Endothelial cell of umbilical vein (primary cell): ENCODE results near the gene ATP1B2. TPM values are rescaled to one million over a fixed set of nuclear protein-coding genes. Genes with fewer than 3 reads are reported as not detected.

ENCODE experiments used
- BruUV-seq: library from RNA; stranded (reverse); fragments of 400-500 nt; replicated peaks from 2 replicates; lab custom pipeline; 2021; lab: Mats Ljungman, UMichigan
- CTCF ChIA-PET: fragments of 300-600, 350-600 bp; sonication (Branson Sonifier 250); formaldehyde crosslinking; loops from one replicate; lab custom pipeline; 2021; ENCODE audit warnings: antibody characterized with exemption, inconsistent platforms; lab: Charles Lee
- POLR2A ChIA-PET: fragments of 300-600, 350-600 bp; sonication (Branson Sonifier 250); formaldehyde crosslinking; loops from one replicate; lab custom pipeline; 2021; ENCODE audit warnings: antibody characterized with exemption, inconsistent platforms; lab: Charles Lee
- DNase-seq: peaks from one replicate; pipeline ENCODE4 v3.0.0-alpha.2; 2011; ENCODE audit warnings: low read depth, low spot score
- FAIRE-seq: peaks from 2 replicates; lab custom pipeline; 2011; peaks lifted over from hg19 to GRCh38; lab: Jason Lieb, UNC
- H2AFZ ChIP-seq: 2 replicates; pipeline ENCODE4 v1.6.0; 2012; ENCODE audit warnings: low read depth, low read length, control low read depth, inconsistent platforms
- H3K27ac ChIP-seq: 2 replicates; pipeline ENCODE4 v1.5.1; 2011; ENCODE audit warnings: low read depth, mild to moderate bottlenecking, control low read depth, low read length, moderate library complexity; ENCODE audit not compliant: insufficient read depth
- H3K27me3 ChIP-seq, 2 experiments: 2 replicates each; pipeline versions ENCODE4 v1.6.0 to v1.6.1; 2011; ENCODE audit warnings: low read length in 2 of 2, mixed read lengths in 1 of 2; ENCODE audit not compliant: control insufficient read depth in 2 of 2, insufficient read depth in 2 of 2
- H3K36me3 ChIP-seq, 2 experiments: 2 replicates in 1 of 2; 3 replicates in 1 of 2; pipeline ENCODE4 v1.5.1; 2011; ENCODE audit warnings: low read length in 2 of 2, mild to moderate bottlenecking in 1 of 2, moderate library complexity in 1 of 2; ENCODE audit not compliant: control insufficient read depth in 2 of 2, insufficient read depth in 2 of 2; ENCODE audit errors: extremely low read depth in 1 of 2
- H3K4me1 ChIP-seq: 3 replicates; pipeline ENCODE4 v1.5.1; 2011; ENCODE audit warnings: mild to moderate bottlenecking, low read length; ENCODE audit not compliant: control insufficient read depth, insufficient read depth; ENCODE audit errors: extremely low read depth
- H3K4me2 ChIP-seq: 2 replicates; pipeline ENCODE4 v1.6.1; 2011; ENCODE audit warnings: low read length, control low read depth, mixed read lengths; ENCODE audit not compliant: insufficient read depth
- H3K4me3 ChIP-seq, 3 experiments: fragments of 200-600 bp in 1 of 3; sonication (generic), shearing (Covaris generic) in 1 of 3; replicated peaks in 1 of 3; 2 replicates each; pipeline ENCODE4 v1.5.1; 2011 to 2016; ENCODE audit warnings: control low read depth in 3 of 3, low read length in 3 of 3, mild to moderate bottlenecking in 2 of 3, inconsistent platforms in 1 of 3, low read depth in 1 of 3, moderate library complexity in 1 of 3; ENCODE audit not compliant: insufficient read depth in 1 of 3
- H3K79me2 ChIP-seq: 2 replicates; pipeline ENCODE4 v1.6.0; 2012; ENCODE audit warnings: low read length, inconsistent platforms; ENCODE audit not compliant: control insufficient read depth, insufficient read depth
- H3K9ac ChIP-seq: replicated peaks from 2 replicates; pipeline ENCODE3; 2011; ENCODE audit warnings: low read length, control low read depth; ENCODE audit not compliant: insufficient read depth; ENCODE audit errors: extremely low read depth
- H3K9me1 ChIP-seq: replicated peaks from 3 replicates; pipeline ENCODE4 v1.6.0; 2011; ENCODE audit warnings: mild to moderate bottlenecking, low read length; ENCODE audit not compliant: control insufficient read depth, insufficient read depth; ENCODE audit errors: extremely low read depth
- H3K9me3 ChIP-seq: replicated peaks from 2 replicates; pipeline ENCODE4 v1.5.1; 2012; ENCODE audit warnings: low read length, inconsistent platforms; ENCODE audit not compliant: control insufficient read depth, insufficient read depth
- H4K20me1 ChIP-seq: replicated peaks from 2 replicates; pipeline ENCODE3; 2011; ENCODE audit warnings: mild to moderate bottlenecking, low read length; ENCODE audit not compliant: control insufficient read depth, insufficient read depth; ENCODE audit errors: extremely low read depth
- EZH2 ChIP-seq: IDR thresholded peaks from 2 replicates; pipeline ENCODE4 v1.6.1; 2012; ENCODE audit warnings: borderline replicate concordance, low read depth, mild to moderate bottlenecking, moderate library complexity, low read length, inconsistent platforms; ENCODE audit not compliant: severe bottlenecking
- dilution Hi-C: fragments of 300-500 bp; cut with MboI; formaldehyde crosslinking; loops from one replicate; pipeline ENCODE4 v1.15.0; 2019; ENCODE audit warnings: low sequenced_read_pairs; ENCODE audit not compliant: extremely low pct_ligation_motif_present
- intact Hi-C: fragments of 100-400 bp; cut with micrococcal nuclease; formaldehyde crosslinking; loops from one replicate; pipeline ENCODE4 v1.10.0; 2022
- polyA plus RNA-seq, 4 experiments: library from polyadenylated mRNA; depleted of rRNA in 3 of 4; stranded (reverse) in 3 of 4; unstranded in 1 of 4; fragments of >200 nt; gene quantifications; 2 replicates each; pipeline versions ENCODE4 v1.2.1 to v1.2.3, GENCODE V29; 2011 to 2012; ENCODE audit warnings: missing spikeins in 1 of 4
- total RNA-seq: library from RNA; stranded (reverse); gene quantifications from 2 replicates; pipeline ENCODE4 v1.2.3, GENCODE V29; 2021
- TF ChIP-seq, protein P1 (sequence below), 2 donors: IDR thresholded peaks; 1 replicate in 1 of 2; 2 replicates in 1 of 2; pipeline ENCODE4 v1.5.1; 2011; ENCODE audit warnings: low read length in 2 of 2, mild to moderate bottlenecking in 2 of 2, moderate library complexity in 2 of 2, control low read depth in 1 of 2, inconsistent platforms in 1 of 2, low read depth in 1 of 2; ENCODE audit not compliant: insufficient read depth in 1 of 2; ENCODE audit errors: extremely low read depth in 1 of 2

ATP1B2 gene
- total and polyA plus RNA-seq, 2 donors (not counting 3 experiments of a cell fraction or from before 2014, with no cell fraction given) = 0.06 TPM; not detected in 1

DNA sequence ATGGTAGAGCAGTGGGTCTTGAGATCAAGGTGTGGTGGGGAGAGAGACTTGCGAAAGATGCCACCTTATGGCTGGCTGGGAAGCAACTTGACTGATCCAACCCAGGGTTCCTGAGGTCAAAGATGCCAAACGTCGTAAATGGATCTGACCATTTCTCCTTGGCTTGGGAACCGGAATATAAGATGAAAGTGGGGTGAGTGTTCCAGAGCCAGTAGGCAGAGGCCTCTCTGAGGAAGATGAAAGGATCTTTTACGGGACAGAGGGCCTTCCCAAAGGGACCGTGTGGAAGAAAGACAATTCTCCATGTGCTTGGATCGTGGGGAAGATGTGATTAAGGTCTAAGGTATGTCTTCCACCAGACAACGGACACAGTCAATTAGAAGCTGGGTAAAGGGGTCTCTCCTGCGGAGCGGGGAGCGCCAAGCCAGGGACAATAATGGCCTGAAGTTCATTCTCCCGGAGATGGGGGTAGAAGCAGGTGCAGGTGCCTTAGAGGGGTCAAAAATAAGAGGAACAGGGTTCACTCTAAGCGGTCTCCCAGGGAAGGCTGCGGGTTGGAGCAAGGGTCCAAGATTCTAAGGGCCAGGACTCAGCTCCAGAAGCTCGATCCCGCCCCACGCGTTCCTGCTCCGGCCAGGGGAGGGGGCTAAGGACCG lies 36.8 kb upstream of the ATP1B2 start:
- BruUV-seq = TSS peak; percentile 40
- TF ChIP-seq, protein P1, sequence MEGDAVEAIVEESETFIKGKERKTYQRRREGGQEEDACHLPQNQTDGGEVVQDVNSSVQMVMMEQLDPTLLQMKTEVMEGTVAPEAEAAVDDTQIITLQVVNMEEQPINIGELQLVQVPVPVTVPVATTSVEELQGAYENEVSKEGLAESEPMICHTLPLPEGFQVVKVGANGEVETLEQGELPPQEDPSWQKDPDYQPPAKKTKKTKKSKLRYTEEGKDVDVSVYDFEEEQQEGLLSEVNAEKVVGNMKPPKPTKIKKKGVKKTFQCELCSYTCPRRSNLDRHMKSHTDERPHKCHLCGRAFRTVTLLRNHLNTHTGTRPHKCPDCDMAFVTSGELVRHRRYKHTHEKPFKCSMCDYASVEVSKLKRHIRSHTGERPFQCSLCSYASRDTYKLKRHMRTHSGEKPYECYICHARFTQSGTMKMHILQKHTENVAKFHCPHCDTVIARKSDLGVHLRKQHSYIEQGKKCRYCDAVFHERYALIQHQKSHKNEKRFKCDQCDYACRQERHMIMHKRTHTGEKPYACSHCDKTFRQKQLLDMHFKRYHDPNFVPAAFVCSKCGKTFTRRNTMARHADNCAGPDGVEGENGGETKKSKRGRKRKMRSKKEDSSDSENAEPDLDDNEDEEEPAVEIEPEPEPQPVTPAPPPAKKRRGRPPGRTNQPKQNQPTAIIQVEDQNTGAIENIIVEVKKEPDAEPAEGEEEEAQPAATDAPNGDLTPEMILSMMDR (IDR thresholded peaks at IDR 0.05; ENCODE audit: extremely low read depth in 1 of 2, insufficient read depth in 1 of 2, low read depth in 1 of 2, low read length in 2 of 2) = peak in 1 of 2 donors; percentile 19
- TF ChIP-seq EZH2 = no peak
- ChIA-PET CTCF (interaction anchor here (1.2 to 2.0 kb wide), 3 partner anchors 14 to 74 kb away, joined by 4 to 11 read pairs (median 5); partner anchors contain the start of genes MPDU1, SAT2 and TP53), POLR2A (interaction anchor here (2.3 kb wide), 1 partner anchor 13 kb away, joined by 8 read pairs; the partner anchor contains the start of gene SAT2)
- peak; percentile 21 for DNase-seq
- FAIRE-seq = no peak
- Histone ChIP-seq H2AFZ (peak overlapping the region; percentile 9), H3K4me2 (peak overlapping the region; percentile 99), H3K27ac (peak overlapping the region; percentile 56), H3K4me1 (peaks cover 24% of the 10 kb centered on the region), H3K4me3 (peak overlapping the region; percentile 55 to 97 (median 73)), H3K9ac (peak overlapping the region; percentile 90), H3K36me3 (no peaks in the 10 kb centered on the region), H3K27me3 (no peaks in the 10 kb centered on the region), H3K9me3 (no peaks in the 10 kb centered on the region), H4K20me1 (peaks cover 3% of the 10 kb centered on the region), H3K79me2 (peaks cover 49% of the 10 kb centered on the region), H3K9me1 (no peaks in the 10 kb centered on the region)
- intact Hi-C loops (loop anchor here (2.0 to 10.0 kb wide), 3 partner anchors 25 to 231 kb away; partner anchors contain the start of gene SENP3), dilution Hi-C loops (no loop called here)
